Activated naive CD8-positive, alpha-beta T cell treated with anti-CD3 and anti-CD28 coated beads for 36 hours (primary cell): ENCODE measurements around the gene INA. TPM values are rescaled to one million over a fixed set of nuclear protein-coding genes. Genes with fewer than 3 reads are reported as not detected.
"Not testable (repeated sequence)": the region's sequence is repeated elsewhere in the genome, so short reads cannot be mapped to it uniquely, and the experiment has no call there.

Experiments
- DNase-seq: peaks from one replicate; pipeline ENCODE4 v3.0.0; 2021
- H3K27ac Mint-ChIP-seq: one replicate; pipeline ENCODE4 v1.8.0; 2022; ENCODE audit warnings: mild to moderate bottlenecking, moderate library complexity, mixed read lengths
- H3K27me3 Mint-ChIP-seq: one replicate; pipeline ENCODE4 v1.8.0; 2022; ENCODE audit warnings: mild to moderate bottlenecking, mixed read lengths
- H3K36me3 Mint-ChIP-seq: one replicate; pipeline ENCODE4 v1.8.0; 2021; ENCODE audit warnings: mild to moderate bottlenecking, mixed read lengths
- H3K4me1 Mint-ChIP-seq: one replicate; pipeline ENCODE4 v1.8.0; 2021; ENCODE audit warnings: mixed read lengths
- H3K4me3 Mint-ChIP-seq: one replicate; pipeline ENCODE4 v1.8.0; 2022; ENCODE audit warnings: mild to moderate bottlenecking, moderate library complexity, mixed read lengths
- H3K9me3 Mint-ChIP-seq: one replicate; pipeline ENCODE4 v1.8.0; 2022; ENCODE audit warnings: mixed read lengths
- total RNA-seq, 2 experiments: library from RNA; stranded (reverse); gene quantifications; one replicate each; pipeline ENCODE4 v1.2.3, GENCODE V29; 2021

Gene INA
- total RNA-seq, 2 experiments from 2014 or later: 0.38 to 0.45 TPM

- H3K27ac Mint-ChIP-seq: no peak overlapping the region
- peaks cover 11% of the 10 kb centered on the region for H3K9me3 Mint-ChIP-seq
Observed at GRCh38 chr10:103256613-103257012, 20.3 kb upstream of the INA start.

DNA sequence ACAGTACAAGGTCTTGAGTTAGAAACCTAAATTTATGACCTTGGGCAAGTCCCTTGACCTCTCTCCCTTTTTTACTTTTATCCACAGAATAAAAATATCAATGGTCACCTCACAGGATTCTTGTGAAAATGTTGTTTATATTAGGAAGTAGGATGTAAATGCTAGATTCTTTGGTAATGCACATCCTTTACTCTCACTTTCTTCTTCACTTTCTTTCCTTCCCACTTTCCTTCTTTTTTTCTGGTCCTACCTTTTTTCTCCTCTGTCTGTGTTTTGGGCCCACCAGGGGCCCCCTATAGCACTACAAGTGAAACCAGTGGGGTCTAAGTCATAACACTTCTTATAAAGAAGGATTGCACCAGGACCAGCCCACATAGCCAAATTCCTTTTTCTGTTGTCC lies 19.1 kb upstream of the INA start:
- Mint-ChIP-seq H3K36me3 (peaks cover 3% of the 10 kb centered on the region), H3K4me3 (no peak overlapping the region), H3K4me1 (peaks cover 5% of the 10 kb centered on the region), H3K27me3 (peaks cover 21% of the 10 kb centered on the region), H3K27ac (no peak overlapping the region), H3K9me3 (peaks cover 11% of the 10 kb centered on the region)
- DNase-seq: no peak

More at GRCh38 chr10:103256613-103257012, 20.3 kb upstream of the INA start:
- Mint-ChIP-seq H3K27me3 (peaks cover 14% of the 10 kb centered on the region), H3K4me1 (no peaks in the 10 kb centered on the region), H3K4me3 (no peak overlapping the region), H3K36me3 (peaks cover 3% of the 10 kb centered on the region)
- no peak for DNase-seq

- H3K4me1 Mint-ChIP-seq: not testable (repeated sequence)
Observed at GRCh38 chr10:103258928-103259327, 18.0 kb upstream of the INA start.

GRCh38 chr10:103259989-103260388 lies 16.9 kb upstream of the INA start:
- no peak overlapping the region for H3K4me3 Mint-ChIP-seq
- H3K4me1 Mint-ChIP-seq: peaks cover 5% of the 10 kb centered on the region

More at GRCh38 chr10:103258928-103259327, 18.0 kb upstream of the INA start:
- H3K36me3 Mint-ChIP-seq, H3K27ac Mint-ChIP-seq, H3K4me3 Mint-ChIP-seq, DNase-seq: not testable (repeated sequence)
- peaks cover 30% of the 10 kb centered on the region for H3K27me3 Mint-ChIP-seq
- peaks cover 11% of the 10 kb centered on the region for H3K9me3 Mint-ChIP-seq

DNA sequence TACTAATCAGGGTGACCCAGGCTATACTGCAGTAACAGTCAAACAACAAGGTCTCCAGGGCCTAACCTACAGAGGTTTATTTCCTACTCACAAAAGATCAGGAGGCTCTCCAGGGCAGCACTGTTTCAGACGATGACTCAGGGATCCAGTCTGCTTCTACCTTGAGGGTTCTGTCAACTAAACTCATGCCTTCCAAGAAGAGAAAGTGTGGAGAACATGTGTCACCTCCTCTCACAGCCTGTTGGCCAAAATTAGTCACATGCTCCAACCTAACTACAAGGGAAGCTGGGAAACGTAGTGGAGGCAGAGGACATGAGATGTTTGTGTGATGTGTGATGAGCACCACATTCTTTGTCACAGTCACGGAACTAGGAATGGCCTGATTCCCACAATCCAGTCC lies 14.7 kb upstream of the INA start:
- DNase-seq: no peak
- H3K9me3 Mint-ChIP-seq: peaks cover 11% of the 10 kb centered on the region
- no peak overlapping the region for H3K4me3 Mint-ChIP-seq
- peaks cover 5% of the 10 kb centered on the region for H3K4me1 Mint-ChIP-seq
- H3K36me3 Mint-ChIP-seq: peaks cover 3% of the 10 kb centered on the region
- H3K27ac Mint-ChIP-seq: no peak overlapping the region
- peaks cover 55% of the 10 kb centered on the region for H3K27me3 Mint-ChIP-seq

More at GRCh38 chr10:103259989-103260388, 16.9 kb upstream of the INA start:
- H3K27ac Mint-ChIP-seq: no peak overlapping the region
- peaks cover 36% of the 10 kb centered on the region for H3K27me3 Mint-ChIP-seq
- H3K9me3 Mint-ChIP-seq: peaks cover 11% of the 10 kb centered on the region
- peaks cover 3% of the 10 kb centered on the region for H3K36me3 Mint-ChIP-seq
- DNase-seq: no peak

GRCh38 chr10:103265717-103266329 lies 11.1 kb upstream of the INA start:
- Mint-ChIP-seq H3K4me1 (peaks cover 5% of the 10 kb centered on the region), H3K27ac (no peak overlapping the region), H3K27me3 (peaks cover 58% of the 10 kb centered on the region), H3K4me3 (no peak overlapping the region), H3K9me3 (peaks cover 3% of the 10 kb centered on the region), H3K36me3 (no peaks in the 10 kb centered on the region)
- peak; percentile 26 for DNase-seq

GRCh38 chr10:103273041-103273441 lies 3.9 kb upstream of the INA start:
- no peak for DNase-seq
- Mint-ChIP-seq H3K27me3 (peaks cover 59% of the 10 kb centered on the region), H3K27ac (no peak overlapping the region), H3K4me1 (no peaks in the 10 kb centered on the region), H3K9me3 (no peaks in the 10 kb centered on the region), H3K36me3 (no peaks in the 10 kb centered on the region), H3K4me3 (no peak overlapping the region)

DNA sequence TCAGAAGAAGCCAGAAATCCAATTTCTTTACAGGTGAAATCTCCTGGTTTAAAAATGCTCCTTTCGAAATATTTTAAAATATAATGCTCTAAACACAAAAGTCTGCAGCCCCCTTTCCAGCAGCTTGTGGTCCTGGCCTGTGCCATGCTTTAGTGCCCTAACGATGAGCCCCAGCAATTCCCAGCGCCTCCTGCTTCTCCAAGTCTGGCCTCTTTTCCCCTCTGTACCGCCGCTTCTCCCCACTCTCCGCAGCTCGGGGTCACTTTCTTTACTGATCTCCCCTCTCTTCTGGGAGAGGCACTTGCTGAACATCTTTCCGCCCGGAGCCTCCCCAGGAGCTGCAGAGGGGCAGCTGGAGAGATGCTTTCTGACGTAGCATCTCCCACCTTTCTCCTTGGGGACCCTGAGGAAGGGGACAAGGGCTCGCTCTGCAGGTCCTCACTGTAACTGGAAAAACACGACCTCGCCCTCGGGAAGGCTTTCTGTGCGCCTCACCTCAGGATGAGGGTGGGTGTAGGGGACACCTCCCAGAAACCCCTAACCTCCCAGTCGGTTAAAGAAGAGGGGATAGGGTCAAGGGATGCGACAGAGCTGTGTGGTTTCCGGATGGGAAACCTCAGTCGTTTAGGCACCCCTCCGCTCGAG lies 565 bp upstream of the INA start:
- peaks cover 3% of the 10 kb centered on the region for H3K4me1 Mint-ChIP-seq
- peaks cover 79% of the 10 kb centered on the region for H3K27me3 Mint-ChIP-seq
- H3K4me3 Mint-ChIP-seq: peak overlapping the region; percentile 68
- no peak overlapping the region for H3K27ac Mint-ChIP-seq
- H3K9me3 Mint-ChIP-seq: no peaks in the 10 kb centered on the region
- H3K36me3 Mint-ChIP-seq: peaks cover 3% of the 10 kb centered on the region
- no peak for DNase-seq

DNA sequence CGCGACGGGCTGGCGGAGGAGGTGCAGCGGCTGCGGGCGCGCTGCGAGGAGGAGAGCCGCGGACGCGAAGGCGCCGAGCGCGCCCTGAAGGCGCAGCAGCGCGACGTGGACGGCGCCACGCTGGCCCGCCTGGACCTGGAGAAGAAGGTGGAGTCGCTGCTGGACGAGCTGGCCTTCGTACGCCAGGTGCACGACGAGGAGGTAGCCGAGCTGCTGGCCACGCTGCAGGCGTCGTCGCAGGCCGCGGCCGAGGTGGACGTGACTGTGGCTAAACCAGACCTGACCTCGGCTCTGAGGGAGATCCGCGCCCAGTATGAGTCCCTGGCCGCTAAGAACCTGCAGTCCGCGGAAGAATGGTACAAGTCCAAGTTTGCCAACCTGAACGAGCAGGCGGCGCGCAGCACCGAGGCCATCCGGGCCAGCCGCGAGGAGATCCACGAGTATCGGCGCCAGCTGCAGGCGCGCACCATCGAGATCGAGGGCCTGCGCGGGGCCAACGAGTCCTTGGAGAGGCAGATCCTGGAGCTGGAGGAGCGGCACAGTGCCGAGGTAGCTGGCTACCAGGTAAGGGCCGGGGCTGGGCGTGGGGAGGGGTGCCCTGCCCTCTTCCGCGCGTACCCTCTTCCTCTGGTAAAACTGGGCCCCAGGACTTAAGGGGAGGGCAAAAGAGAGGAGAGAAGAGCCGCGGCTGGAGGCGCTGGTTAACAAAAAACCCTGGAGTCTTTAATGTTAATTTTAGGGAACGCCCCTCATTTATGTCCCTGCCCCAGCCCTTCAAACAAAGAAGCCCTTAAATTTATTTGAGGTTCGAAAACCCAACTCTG lies 987 bp downstream of the INA start:
- Mint-ChIP-seq H3K27me3 (peaks cover 82% of the 10 kb centered on the region), H3K4me3 (no peak overlapping the region), H3K4me1 (peaks cover 6% of the 10 kb centered on the region), H3K9me3 (no peaks in the 10 kb centered on the region), H3K36me3 (peaks cover 3% of the 10 kb centered on the region), H3K27ac (no peak overlapping the region)
- DNase-seq: no peak

GRCh38 chr10:103278537-103278823 lies 1.5 kb downstream of the INA start:
- Mint-ChIP-seq H3K4me1 (peaks cover 6% of the 10 kb centered on the region), H3K9me3 (no peaks in the 10 kb centered on the region), H3K27me3 (peaks cover 86% of the 10 kb centered on the region), H3K36me3 (peaks cover 3% of the 10 kb centered on the region), H3K27ac (no peak overlapping the region), H3K4me3 (no peak overlapping the region)
- DNase-seq: no peak

DNA sequence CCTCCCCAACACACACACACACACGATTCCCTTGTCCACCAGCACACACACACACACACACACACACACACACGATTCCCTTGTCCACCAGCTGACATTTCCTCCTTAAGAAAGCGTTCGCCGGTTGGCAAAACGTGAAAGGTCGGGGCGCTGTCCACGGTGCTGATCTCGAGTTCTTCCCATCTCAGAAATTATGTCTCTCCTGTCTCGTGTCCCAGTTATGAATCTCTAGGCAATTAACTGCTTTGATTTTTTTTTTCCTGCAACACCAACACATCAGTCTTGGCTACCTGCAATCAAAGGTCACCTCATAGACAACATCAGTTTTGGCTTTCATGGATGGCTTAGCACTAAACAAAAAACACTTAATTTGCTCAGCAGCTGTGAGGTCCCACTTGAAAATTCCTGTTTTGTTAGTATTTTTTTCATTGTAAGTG lies 1.9 kb downstream of the INA start:
- no peaks in the 10 kb centered on the region for H3K9me3 Mint-ChIP-seq
- H3K4me3 Mint-ChIP-seq: peak overlapping the region; percentile 19
- H3K36me3 Mint-ChIP-seq: peaks cover 3% of the 10 kb centered on the region
- peak; percentile 35 for DNase-seq
- peaks cover 86% of the 10 kb centered on the region for H3K27me3 Mint-ChIP-seq
- H3K27ac Mint-ChIP-seq: no peak overlapping the region
- H3K4me1 Mint-ChIP-seq: peaks cover 6% of the 10 kb centered on the region

DNA sequence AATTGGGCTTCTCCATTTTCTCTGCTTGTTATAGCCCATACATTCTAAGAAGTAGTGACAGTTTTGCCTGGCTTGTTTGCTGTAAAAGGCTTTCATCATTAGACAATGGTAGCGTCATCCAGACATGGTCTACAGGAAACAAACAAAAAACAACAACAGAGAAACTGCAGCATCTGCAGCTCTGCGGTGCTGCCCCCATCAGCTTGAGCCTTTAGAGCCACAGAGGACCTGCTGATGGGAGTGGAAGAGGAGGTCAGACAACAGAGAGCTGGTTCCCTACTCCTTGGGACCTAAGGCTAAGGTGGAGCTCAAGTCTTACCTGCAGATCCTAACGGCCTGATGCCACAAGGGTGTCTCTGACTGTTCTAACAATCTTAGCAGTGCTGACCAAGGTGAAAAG lies 3.1 kb downstream of the INA start:
- H3K9me3 Mint-ChIP-seq: no peaks in the 10 kb centered on the region
- peaks cover 85% of the 10 kb centered on the region for H3K27me3 Mint-ChIP-seq
- H3K36me3 Mint-ChIP-seq: peaks cover 3% of the 10 kb centered on the region
- H3K27ac Mint-ChIP-seq: no peak overlapping the region
- no peak for DNase-seq
- H3K4me3 Mint-ChIP-seq: no peak overlapping the region
- peaks cover 6% of the 10 kb centered on the region for H3K4me1 Mint-ChIP-seq

- Mint-ChIP-seq H3K27ac (no peak overlapping the region), H3K27me3 (peaks cover 85% of the 10 kb centered on the region), H3K4me3 (no peak overlapping the region), H3K4me1 (peaks cover 6% of the 10 kb centered on the region), H3K9me3 (no peaks in the 10 kb centered on the region), H3K36me3 (peaks cover 3% of the 10 kb centered on the region)
- no peak for DNase-seq
Observed at GRCh38 chr10:103280506-103280905, 3.6 kb downstream of the INA start.

DNA sequence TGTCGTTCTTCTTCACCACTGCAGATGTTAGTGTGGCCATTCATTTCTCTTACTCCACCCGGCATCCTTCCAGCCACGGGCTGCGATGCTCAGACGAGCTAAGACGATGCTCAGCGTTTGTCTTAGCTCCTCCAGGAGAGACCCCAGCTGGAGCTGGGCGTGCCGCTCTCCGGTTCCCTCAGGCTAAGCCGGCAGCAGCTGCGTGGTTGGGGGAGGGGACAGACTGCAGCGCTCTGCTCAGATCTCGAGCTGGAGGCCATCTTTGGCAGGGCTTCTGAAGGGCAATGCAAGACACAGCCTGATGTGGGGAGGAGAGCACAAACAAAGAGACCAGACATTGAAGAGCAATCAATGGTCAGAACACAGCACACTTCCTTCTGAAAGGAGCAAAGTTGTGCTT lies 4.8 kb downstream of the INA start:
- peaks cover 6% of the 10 kb centered on the region for H3K4me1 Mint-ChIP-seq
- H3K4me3 Mint-ChIP-seq: no peak overlapping the region
- H3K27me3 Mint-ChIP-seq: peaks cover 83% of the 10 kb centered on the region
- H3K36me3 Mint-ChIP-seq: peaks cover 3% of the 10 kb centered on the region
- no peaks in the 10 kb centered on the region for H3K9me3 Mint-ChIP-seq
- no peak overlapping the region for H3K27ac Mint-ChIP-seq
- no peak for DNase-seq

DNA sequence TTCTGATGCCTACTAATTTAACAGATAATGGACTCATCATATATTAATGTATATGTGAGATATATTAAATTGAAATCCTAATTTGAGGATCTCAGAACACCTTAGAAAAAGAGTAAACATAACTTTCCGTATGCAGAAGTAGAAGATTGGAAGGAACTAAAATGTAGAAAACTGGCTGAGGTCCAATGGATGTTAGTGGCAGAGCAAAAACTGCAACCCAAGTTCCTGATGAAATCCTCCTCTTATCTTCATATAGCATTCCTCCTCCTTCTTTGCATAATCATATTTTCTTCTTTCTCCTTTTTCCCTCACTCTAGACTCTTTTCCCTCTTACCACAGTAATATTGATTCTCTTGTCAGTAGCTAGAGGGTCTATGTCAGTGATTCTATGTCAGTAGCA lies 6.0 kb downstream of the INA start:
- H3K4me3 Mint-ChIP-seq: no peak overlapping the region
- H3K36me3 Mint-ChIP-seq: peaks cover 3% of the 10 kb centered on the region
- no peak overlapping the region for H3K27ac Mint-ChIP-seq
- H3K9me3 Mint-ChIP-seq: no peaks in the 10 kb centered on the region
- DNase-seq: no peak
- peaks cover 6% of the 10 kb centered on the region for H3K4me1 Mint-ChIP-seq
- H3K27me3 Mint-ChIP-seq: peaks cover 77% of the 10 kb centered on the region
